WERI-Rb-1 (cell line): Measurements from ENCODE around the gene PCGF3.

Source experiments
- DNase-seq: peaks from one replicate; pipeline ENCODE4 v3.0.0-alpha.2; 2020
- H3K27ac ChIP-seq: fragments of 250-450 bp; sonication (Bioruptor Pico); 2 replicates; pipeline ENCODE4 v1.5.1; 2020; ENCODE audit warnings: mild to moderate bottlenecking, moderate library complexity
- H3K27me3 ChIP-seq: fragments of 250-450 bp; sonication (Bioruptor Pico); 2 replicates; pipeline ENCODE4 v1.5.1; 2021; ENCODE audit warnings: mild to moderate bottlenecking, low read depth, moderate library complexity; ENCODE audit not compliant: insufficient read depth, severe bottlenecking
- H3K36me3 ChIP-seq: fragments of 250-450 bp; sonication (Bioruptor Pico); 2 replicates; pipeline ENCODE4 v1.5.1; 2020; ENCODE audit warnings: mild to moderate bottlenecking, moderate library complexity
- H3K4me3 ChIP-seq: 2 replicates; pipeline ENCODE4 v1.5.1; 2011; ENCODE audit warnings: low read depth, mild to moderate bottlenecking, control low read depth, low read length
- H3K9me3 ChIP-seq: fragments of 250-450 bp; sonication (Bioruptor Pico); 2 replicates; pipeline ENCODE4 v1.5.1; 2021; ENCODE audit warnings: mild to moderate bottlenecking, moderate library complexity; ENCODE audit not compliant: severe bottlenecking
- TF ChIP-seq, protein P1 (sequence below): IDR thresholded peaks from 2 replicates; pipeline ENCODE4 v1.5.1; 2011; ENCODE audit warnings: low read depth, mild to moderate bottlenecking, control low read depth, inconsistent platforms, low read length

The PCGF3 gene

DNA sequence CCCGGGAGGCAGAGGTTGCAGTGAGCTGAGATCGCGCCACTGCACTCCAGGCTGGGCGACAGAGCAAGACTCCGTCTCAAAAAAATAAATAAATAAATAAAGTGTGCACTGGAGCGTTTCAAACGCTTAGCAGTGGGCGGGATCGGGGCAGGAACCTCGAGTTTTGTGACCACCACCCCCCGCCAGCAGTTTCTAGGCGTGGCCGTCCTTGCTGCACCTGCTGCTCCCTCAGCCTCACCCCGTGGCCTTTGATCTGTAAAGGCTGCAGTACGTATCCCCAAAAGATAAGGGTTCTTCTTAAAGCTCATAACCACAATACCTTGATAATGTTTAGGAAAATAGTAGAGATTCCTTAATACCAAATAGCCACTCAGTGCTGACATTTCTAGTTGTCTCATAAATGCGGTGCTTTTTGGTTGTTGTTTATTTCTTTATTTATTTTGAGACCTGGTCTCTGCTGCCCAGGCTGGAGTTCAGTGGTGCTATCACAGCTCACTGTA, 33.2 kb downstream of the PCGF3 start:
- H3K36me3 ChIP-seq: peaks cover 61% of the 10 kb centered on the region
- no peak overlapping the region for H3K27ac ChIP-seq
- DNase-seq: no peak
- TF ChIP-seq, protein P1, sequence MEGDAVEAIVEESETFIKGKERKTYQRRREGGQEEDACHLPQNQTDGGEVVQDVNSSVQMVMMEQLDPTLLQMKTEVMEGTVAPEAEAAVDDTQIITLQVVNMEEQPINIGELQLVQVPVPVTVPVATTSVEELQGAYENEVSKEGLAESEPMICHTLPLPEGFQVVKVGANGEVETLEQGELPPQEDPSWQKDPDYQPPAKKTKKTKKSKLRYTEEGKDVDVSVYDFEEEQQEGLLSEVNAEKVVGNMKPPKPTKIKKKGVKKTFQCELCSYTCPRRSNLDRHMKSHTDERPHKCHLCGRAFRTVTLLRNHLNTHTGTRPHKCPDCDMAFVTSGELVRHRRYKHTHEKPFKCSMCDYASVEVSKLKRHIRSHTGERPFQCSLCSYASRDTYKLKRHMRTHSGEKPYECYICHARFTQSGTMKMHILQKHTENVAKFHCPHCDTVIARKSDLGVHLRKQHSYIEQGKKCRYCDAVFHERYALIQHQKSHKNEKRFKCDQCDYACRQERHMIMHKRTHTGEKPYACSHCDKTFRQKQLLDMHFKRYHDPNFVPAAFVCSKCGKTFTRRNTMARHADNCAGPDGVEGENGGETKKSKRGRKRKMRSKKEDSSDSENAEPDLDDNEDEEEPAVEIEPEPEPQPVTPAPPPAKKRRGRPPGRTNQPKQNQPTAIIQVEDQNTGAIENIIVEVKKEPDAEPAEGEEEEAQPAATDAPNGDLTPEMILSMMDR: no peak
- no peaks in the 10 kb centered on the region for H3K9me3 ChIP-seq
- no peak overlapping the region for H3K4me3 ChIP-seq
- H3K27me3 ChIP-seq: no peaks in the 10 kb centered on the region

DNA sequence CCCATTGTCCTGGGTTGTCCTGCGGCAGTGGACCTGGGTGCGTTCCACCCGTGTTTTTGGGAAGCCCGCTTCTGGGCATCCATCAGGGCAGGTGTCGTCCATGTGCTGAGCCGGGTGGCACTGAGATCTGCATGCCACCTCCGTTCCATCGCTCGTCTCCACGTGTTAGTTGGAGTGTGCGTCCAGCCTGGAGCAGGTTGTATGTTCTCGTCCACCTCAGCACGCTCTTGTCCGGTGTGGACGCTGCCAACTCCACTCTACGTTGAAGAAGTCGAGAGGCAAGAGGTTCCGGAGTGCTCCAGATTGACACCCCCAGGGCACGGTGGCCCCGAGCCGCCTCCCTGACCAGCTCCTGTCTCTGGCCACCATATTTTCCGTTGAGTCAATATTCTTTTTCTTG, 33.9 kb downstream of the PCGF3 start:
- Histone ChIP-seq H3K9me3 (no peaks in the 10 kb centered on the region), H3K36me3 (peaks cover 57% of the 10 kb centered on the region), H3K27me3 (no peaks in the 10 kb centered on the region), H3K27ac (no peak overlapping the region), H3K4me3 (no peak overlapping the region)
- no peak for DNase-seq
- TF ChIP-seq, protein P1: no peak

DNA sequence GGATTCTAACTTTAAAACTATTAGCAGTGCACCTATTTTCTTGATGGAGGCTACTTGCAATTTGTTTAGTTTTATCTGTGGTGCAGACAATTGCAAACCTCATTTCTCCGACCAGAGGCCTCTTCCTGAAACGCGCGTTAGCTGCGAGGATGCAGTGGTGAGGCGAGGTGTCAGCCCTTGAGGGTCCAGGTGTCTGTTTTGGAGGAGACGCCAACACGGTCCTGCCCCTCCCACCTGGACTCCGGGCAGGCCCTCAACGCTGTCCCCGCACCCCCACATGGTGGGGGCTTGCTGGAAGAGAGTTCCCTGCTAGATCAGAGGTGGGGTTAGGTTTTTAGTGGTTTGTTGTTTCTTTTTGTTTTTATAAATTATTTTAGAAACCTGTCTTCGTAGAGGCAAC, 34.4 kb downstream of the PCGF3 start:
- H3K4me3 ChIP-seq: no peak overlapping the region
- DNase-seq: no peak
- H3K27me3 ChIP-seq: no peaks in the 10 kb centered on the region
- TF ChIP-seq, protein P1: no peak
- no peaks in the 10 kb centered on the region for H3K9me3 ChIP-seq
- peaks cover 52% of the 10 kb centered on the region for H3K36me3 ChIP-seq
- no peak overlapping the region for H3K27ac ChIP-seq

DNA sequence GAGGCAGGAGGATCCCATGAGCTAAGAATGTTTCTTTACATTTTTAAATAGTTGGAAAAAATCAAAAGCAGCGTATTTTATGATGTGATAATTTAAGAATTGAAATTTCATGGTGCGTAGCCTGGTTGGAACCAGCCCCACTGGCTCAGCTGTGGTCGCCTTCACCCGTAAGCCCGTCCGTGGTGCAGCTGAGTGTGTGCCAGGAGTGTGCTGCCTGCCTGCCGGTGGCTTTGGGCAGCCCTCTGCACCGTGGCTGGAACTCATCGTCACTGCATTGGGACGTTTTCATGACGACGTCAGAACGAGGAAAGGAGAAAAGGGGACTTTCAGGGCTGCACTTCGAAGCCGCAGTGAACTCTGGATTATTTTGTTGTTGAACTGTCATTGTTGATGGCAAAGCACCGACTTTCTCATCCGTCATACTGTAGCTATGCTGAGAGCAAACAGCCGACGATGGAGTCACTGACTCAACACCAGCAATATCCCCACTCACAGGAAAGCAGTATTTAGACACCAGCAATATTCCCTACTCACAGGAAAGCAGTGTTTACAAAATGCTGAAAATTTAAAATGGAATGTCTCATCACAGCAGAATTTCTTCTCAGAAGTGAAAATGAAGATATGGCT, 35.1 kb downstream of the PCGF3 start:
- no peaks in the 10 kb centered on the region for H3K9me3 ChIP-seq
- TF ChIP-seq, protein P1: no peak
- DNase-seq: no peak
- no peaks in the 10 kb centered on the region for H3K27me3 ChIP-seq
- H3K36me3 ChIP-seq: peaks cover 45% of the 10 kb centered on the region
- H3K27ac ChIP-seq: no peak overlapping the region
- no peak overlapping the region for H3K4me3 ChIP-seq

DNA sequence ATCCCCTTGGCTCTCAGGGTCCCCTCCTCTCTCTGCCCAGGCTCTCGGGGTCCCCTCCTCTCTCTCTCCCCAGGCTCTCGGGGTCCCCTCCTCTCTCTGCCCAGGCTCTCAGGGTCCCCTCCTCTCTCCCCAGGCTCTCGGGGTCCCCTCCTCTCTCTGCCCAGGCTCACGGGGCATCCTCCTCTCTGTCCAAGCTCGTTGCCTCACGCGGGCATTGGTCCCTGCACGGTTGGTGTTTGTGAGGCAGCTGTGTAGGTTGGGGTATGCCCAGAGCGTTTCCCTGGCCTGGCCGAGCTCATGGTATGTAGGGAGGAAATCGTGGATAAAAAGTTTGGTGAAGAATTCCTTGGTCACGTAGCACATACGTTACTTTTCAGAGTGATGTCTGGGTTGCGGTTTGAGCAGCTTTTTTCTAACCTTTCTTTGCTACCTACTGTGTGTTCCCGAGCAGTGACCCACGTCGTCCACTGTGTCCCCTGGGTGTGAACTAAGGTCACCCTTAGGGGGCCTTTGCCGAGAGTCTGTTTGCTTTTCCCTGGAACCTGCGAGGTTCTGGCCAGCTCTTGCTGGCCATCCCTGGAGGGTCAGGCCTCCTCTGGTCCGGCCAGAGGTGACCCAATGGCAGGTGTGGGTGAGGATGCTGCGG, 36.6 kb downstream of the PCGF3 start:
- H3K27ac ChIP-seq: no peak overlapping the region
- peaks cover 38% of the 10 kb centered on the region for H3K36me3 ChIP-seq
- no peak for DNase-seq
- TF ChIP-seq, protein P1: no peak
- H3K9me3 ChIP-seq: no peaks in the 10 kb centered on the region
- no peaks in the 10 kb centered on the region for H3K27me3 ChIP-seq
- H3K4me3 ChIP-seq: no peak overlapping the region
